Right lobe of liver (tissue), 6 donors: ENCODE results near the gene NR1D2. TPM values are rescaled to one million over a fixed set of nuclear protein-coding genes. Genes with fewer than 3 reads are reported as not detected.

Experiments
- ATAC-seq, 4 donors: fragments of 200-7000 bp; cut with Tn5 transposase; one replicate each; pipeline ENCODE4 v1.9.1; 2020; ENCODE audit warnings: mild to moderate bottlenecking in 4 of 4, moderate library complexity in 4 of 4
- DNase-seq, 3 donors: peaks; one replicate each; pipeline ENCODE4 v3.0.0-alpha.2; 2020
- H3K27ac ChIP-seq, 3 donors: fragments of 200-600 bp; one replicate each; pipeline ENCODE4 v1.8.0; 2022
- H3K27me3 ChIP-seq, 2 donors: fragments of 200-600 bp; one replicate each; pipeline ENCODE4 v1.8.0; 2022
- H3K36me3 ChIP-seq, 4 donors: fragments of 200-600 bp; sonication (generic) in 1 of 4; one replicate each; pipeline versions ENCODE4 v1.5.1 to v1.8.0; 2017 to 2022; ENCODE audit warnings: control low read depth in 1 of 4
- H3K4me1 ChIP-seq, 4 donors: fragments of 200-600 bp; sonication (generic) in 1 of 4; one replicate each; pipeline versions ENCODE4 v1.5.1 to v1.8.0; 2017 to 2022; ENCODE audit warnings: control low read depth in 1 of 4
- H3K4me3 ChIP-seq, 3 donors: fragments of 200-600 bp; one replicate each; pipeline ENCODE4 v1.8.0; 2022
- H3K9me3 ChIP-seq, 4 donors: fragments of 200-600 bp; sonication (generic) in 1 of 4; one replicate each; pipeline versions ENCODE4 v1.5.1 to v1.8.0; 2017 to 2022; ENCODE audit warnings: control low read depth in 1 of 4
- POLR2A ChIP-seq: fragments of 450-650 bp; IDR thresholded peaks from one replicate; pipeline ENCODE4 v1.6.1; 2017; ENCODE audit warnings: antibody characterized with exemption, mild to moderate bottlenecking
- WGBS: methylation state at CpG from one replicate; pipeline ENCODE4 v1.1.6; 2018; ENCODE audit warnings: low coverage, low lambda C conversion rate; ENCODE audit not compliant: insufficient coverage; ENCODE audit errors: missing lambda C conversion rate; 5-methylcytosine and 5-hydroxymethylcytosine counted together
- intact Hi-C, 2 donors: fragments of 100-400 bp; cut with DNase I; formaldehyde crosslinking; loops; one replicate each; pipeline versions ENCODE4 v1.11.2 to v1.14.1; 2022
- total RNA-seq, 6 experiments: library from RNA; depleted of rRNA in 2 of 6; stranded (reverse); fragments of >200 nt in 2 of 6; fragmentation: NEBNext Ultra II Directional in 3 of 6; extraction: Animal tissue kit (Norgen Biotek cat#: 25700) in 3 of 6; gene quantifications; one replicate each; pipeline versions ENCODE4 v1.1.0 to v1.2.4, GENCODE V29; 2016 to 2023
- TF ChIP-seq, protein P1 (sequence below), 4 donors: fragments of 200-600 bp in 3 of 4; fragments of 450-650 bp in 1 of 4; IDR thresholded peaks; one replicate each; pipeline versions ENCODE4 v1.5.1 to v1.8.0; 2016 to 2022; ENCODE audit warnings: antibody characterized with exemption in 4 of 4, mild to moderate bottlenecking in 2 of 4
- donor health status: DM: no; HTN: yes; CAD: no.
- donor health status: DM: no; HTN: no; CAD: no.
- donor health status: DM: no; HTN: no; CAD: no.
- donor health status: DM: no; HTN: yes; CAD: no.
- donor health status: DM: no; HTN: yes; CAD: no.

Gene NR1D2
- total RNA-seq, 6 experiments from 2014 or later: 13.0 to 34.8 (median 18.2) TPM

GRCh38 chr3:23959135-23959900 lies 14.2 kb downstream of the NR1D2 start:
- peaks cover 0 to 3% (median 0%) of the 10 kb centered on the region in 4 donors for H3K4me1 ChIP-seq
- 85% methylated on average over 7 of the region's 7 CpGs for WGBS
- no peak for DNase-seq

DNA sequence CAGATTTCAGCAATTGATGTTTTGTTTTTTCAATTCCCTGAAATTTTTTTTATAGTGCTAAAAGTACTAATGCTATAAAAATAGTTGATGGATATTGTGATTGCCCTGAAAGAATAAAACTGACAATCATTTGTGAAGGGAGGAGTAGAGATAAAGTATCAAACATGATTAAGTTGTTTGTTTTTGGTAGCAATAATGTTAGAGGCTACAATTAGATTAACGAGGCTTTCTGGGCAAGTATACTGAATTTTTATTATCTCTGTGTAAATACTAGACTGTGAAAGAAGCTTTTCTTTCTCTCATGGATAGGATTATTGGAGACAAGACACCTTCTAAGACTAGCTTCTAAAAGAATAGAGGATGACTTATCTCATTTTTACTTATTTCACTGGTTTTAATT lies 15.6 kb downstream of the NR1D2 start:
- H3K27ac ChIP-seq: no peak overlapping the region
- no peak for DNase-seq
- H3K4me1 ChIP-seq: no peaks in the 10 kb centered on the region
- no peaks in the 10 kb centered on the region for H3K27me3 ChIP-seq
- H3K4me3 ChIP-seq: no peak overlapping the region
- WGBS: 69% methylated on average over 1 of the region's 1 CpG
- H3K9me3 ChIP-seq: no peaks in the 10 kb centered on the region
- intact Hi-C loops: no loop called here
- peaks cover 0 to 50% (median 13%) of the 10 kb centered on the region in 4 donors for H3K36me3 ChIP-seq
- TF ChIP-seq, protein P1, sequence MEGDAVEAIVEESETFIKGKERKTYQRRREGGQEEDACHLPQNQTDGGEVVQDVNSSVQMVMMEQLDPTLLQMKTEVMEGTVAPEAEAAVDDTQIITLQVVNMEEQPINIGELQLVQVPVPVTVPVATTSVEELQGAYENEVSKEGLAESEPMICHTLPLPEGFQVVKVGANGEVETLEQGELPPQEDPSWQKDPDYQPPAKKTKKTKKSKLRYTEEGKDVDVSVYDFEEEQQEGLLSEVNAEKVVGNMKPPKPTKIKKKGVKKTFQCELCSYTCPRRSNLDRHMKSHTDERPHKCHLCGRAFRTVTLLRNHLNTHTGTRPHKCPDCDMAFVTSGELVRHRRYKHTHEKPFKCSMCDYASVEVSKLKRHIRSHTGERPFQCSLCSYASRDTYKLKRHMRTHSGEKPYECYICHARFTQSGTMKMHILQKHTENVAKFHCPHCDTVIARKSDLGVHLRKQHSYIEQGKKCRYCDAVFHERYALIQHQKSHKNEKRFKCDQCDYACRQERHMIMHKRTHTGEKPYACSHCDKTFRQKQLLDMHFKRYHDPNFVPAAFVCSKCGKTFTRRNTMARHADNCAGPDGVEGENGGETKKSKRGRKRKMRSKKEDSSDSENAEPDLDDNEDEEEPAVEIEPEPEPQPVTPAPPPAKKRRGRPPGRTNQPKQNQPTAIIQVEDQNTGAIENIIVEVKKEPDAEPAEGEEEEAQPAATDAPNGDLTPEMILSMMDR (IDR thresholded peaks at IDR 0.05): no peak
- no peak for TF ChIP-seq POLR2A
- no peak for ATAC-seq

More at GRCh38 chr3:23959135-23959900, 14.2 kb downstream of the NR1D2 start:
- Histone ChIP-seq H3K9me3 (no peaks in the 10 kb centered on the region), H3K27ac (no peak overlapping the region), H3K27me3 (no peaks in the 10 kb centered on the region), H3K4me3 (no peak overlapping the region), H3K36me3 (peaks cover 0 to 44% (median 10%) of the 10 kb centered on the region in 4 donors)
- ATAC-seq: peak in 1 of 4 donors; percentile 51
- intact Hi-C loops: no loop called here
- TF ChIP-seq, protein P1 (IDR thresholded peaks at IDR 0.05): no peak
- TF ChIP-seq POLR2A: no peak

DNA sequence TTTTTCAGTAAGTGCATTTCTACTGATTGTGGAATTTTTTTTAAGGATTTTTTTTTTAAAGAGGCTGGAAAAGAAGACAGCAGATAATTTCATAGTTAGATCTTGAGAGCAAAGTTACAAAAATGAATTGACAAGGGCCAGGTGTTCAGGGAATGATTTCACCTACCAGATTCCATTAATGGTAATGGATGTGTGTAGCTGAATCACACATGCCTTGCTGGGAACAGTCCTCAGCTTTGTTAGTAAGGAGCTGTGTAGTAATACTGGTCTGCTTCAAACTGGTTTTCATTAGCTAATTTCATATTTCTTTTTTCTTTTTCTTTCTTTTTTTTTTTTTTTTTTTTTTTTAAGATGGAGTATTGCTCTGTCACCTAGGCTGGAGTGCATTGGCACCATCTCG lies 16.0 kb downstream of the NR1D2 start:
- 100% methylated on average over 1 of the region's 1 CpG for WGBS
- Histone ChIP-seq H3K36me3 (peaks cover 0 to 54% (median 13%) of the 10 kb centered on the region in 4 donors), H3K27me3 (no peaks in the 10 kb centered on the region), H3K9me3 (no peaks in the 10 kb centered on the region), H3K4me1 (no peaks in the 10 kb centered on the region), H3K27ac (no peak overlapping the region), H3K4me3 (no peak overlapping the region)
- DNase-seq: no peak
- intact Hi-C loops: no loop called here
- TF ChIP-seq, protein P1 (IDR thresholded peaks at IDR 0.05): no peak
- TF ChIP-seq POLR2A: no peak
- ATAC-seq: no peak

DNA sequence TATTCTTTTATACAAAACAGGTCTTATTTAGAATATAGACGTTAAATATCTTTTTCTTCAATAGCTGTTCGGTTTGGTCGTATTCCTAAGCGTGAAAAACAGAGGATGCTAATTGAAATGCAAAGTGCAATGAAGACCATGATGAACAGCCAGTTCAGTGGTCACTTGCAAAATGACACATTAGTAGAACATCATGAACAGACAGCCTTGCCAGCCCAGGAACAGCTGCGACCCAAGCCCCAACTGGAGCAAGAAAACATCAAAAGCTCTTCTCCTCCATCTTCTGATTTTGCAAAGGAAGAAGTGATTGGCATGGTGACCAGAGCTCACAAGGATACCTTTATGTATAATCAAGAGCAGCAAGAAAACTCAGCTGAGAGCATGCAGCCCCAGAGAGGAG lies 16.8 kb downstream of the NR1D2 start:
- H3K4me3 ChIP-seq: no peak overlapping the region
- no peak for ATAC-seq
- WGBS: 95% methylated on average over 5 of the region's 5 CpGs
- H3K9me3 ChIP-seq: no peaks in the 10 kb centered on the region
- H3K27ac ChIP-seq: no peak overlapping the region
- peaks cover 0 to 60% (median 13%) of the 10 kb centered on the region in 4 donors for H3K36me3 ChIP-seq
- intact Hi-C loops: no loop called here
- no peak for DNase-seq
- no peaks in the 10 kb centered on the region for H3K4me1 ChIP-seq
- no peaks in the 10 kb centered on the region for H3K27me3 ChIP-seq
- TF ChIP-seq POLR2A: no peak
- TF ChIP-seq, protein P1 (IDR thresholded peaks at IDR 0.05): no peak
